ENCODE results near the gene TMC1.
"Not testable (repeated sequence)": the region's sequence is repeated elsewhere in the genome, so short reads cannot be mapped to it uniquely, and the experiment has no call there.

TMC1 gene

DNA sequence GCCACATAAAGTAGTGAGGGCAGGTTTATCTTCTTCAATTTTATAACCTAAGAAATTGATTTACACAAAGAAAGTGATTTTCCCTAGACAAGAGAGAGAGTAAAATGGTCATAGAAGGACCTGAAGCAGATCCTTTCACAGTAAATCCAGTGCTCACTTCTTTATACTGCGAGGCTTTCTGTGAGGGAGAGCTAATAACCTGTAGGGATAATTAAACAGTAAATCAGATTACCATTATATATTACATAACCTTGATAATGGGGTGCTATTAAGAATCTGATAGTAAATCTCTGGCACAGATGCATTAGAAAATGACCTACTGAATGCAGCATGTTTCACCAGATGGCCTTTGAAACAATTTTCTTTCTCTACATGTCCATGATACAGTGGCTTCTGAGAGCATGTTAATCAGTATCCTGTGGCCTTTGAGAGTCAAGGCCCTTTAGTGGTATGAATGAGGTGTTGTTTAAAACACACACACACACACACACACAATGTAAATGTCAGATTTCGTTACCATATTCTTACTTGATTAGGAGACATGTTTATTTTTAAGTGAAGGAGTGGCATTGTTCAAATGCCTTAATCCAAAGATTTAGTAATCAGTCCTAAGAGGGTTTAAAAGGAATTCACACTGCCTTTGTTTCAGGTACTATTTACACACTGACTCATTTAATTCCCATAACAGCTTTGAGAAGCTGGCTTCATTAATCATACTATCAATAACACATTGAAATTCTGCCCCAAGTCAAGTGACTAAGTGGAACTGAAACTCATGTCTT lies 306.7 kb downstream of the TMC1 start:
- TF ChIP-seq, protein P1, sequence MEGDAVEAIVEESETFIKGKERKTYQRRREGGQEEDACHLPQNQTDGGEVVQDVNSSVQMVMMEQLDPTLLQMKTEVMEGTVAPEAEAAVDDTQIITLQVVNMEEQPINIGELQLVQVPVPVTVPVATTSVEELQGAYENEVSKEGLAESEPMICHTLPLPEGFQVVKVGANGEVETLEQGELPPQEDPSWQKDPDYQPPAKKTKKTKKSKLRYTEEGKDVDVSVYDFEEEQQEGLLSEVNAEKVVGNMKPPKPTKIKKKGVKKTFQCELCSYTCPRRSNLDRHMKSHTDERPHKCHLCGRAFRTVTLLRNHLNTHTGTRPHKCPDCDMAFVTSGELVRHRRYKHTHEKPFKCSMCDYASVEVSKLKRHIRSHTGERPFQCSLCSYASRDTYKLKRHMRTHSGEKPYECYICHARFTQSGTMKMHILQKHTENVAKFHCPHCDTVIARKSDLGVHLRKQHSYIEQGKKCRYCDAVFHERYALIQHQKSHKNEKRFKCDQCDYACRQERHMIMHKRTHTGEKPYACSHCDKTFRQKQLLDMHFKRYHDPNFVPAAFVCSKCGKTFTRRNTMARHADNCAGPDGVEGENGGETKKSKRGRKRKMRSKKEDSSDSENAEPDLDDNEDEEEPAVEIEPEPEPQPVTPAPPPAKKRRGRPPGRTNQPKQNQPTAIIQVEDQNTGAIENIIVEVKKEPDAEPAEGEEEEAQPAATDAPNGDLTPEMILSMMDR (IDR thresholded peaks at IDR 0.05; ENCODE audit: low read depth, low read length): no peak
- no peak for DNase-seq (ENCODE audit: extremely low read depth, low read depth)

DNA sequence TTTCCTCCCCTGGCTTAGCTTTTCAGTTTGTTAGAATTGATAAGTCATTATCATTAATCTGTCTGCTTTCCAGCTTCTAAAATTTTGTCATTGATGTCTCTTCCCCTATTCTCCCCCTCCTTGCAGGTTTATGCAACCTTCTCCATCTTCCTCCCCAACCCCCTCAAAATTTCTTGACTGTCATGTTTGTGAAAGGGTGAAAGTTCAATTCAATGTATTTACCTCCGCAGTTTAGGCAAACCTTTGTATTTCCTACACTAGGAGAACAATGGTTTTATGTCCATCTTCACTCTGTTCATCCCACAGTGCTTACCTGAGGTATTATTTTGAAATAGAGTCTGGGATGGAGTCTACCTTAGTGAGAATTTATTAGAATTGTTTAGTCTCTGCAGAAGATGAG lies 313.6 kb downstream of the TMC1 start:
- no peak for DNase-seq (ENCODE audit: extremely low read depth, low read depth)

DNA sequence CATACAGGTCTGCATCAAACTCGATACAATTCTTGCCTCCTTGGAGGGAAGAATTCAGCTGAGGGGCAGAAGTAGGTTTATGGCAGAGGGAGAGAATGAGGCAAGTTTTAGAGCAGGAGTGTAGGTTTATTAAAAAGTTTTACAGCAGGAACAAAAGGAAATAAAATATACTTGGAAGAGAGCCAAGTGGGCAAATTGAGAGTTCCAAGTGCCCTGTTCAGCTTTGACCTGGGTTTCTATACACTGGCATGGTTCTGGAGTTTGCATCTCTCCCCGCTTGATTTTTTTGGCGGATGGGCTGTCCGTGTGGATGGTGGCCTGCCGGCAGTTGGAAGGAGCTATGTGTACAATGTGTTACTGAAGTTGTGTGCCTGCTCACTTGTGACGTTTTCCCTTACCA lies 315.4 kb downstream of the TMC1 start:
- TF ChIP-seq, protein P1 (IDR thresholded peaks at IDR 0.05; ENCODE audit: low read depth, low read length): no peak
- DNase-seq (ENCODE audit: extremely low read depth, low read depth): no peak

More for the DNA sequence above, 313.6 kb downstream of the TMC1 start:
- TF ChIP-seq, protein P1 (IDR thresholded peaks at IDR 0.05; ENCODE audit: low read depth, low read length): no peak

DNA sequence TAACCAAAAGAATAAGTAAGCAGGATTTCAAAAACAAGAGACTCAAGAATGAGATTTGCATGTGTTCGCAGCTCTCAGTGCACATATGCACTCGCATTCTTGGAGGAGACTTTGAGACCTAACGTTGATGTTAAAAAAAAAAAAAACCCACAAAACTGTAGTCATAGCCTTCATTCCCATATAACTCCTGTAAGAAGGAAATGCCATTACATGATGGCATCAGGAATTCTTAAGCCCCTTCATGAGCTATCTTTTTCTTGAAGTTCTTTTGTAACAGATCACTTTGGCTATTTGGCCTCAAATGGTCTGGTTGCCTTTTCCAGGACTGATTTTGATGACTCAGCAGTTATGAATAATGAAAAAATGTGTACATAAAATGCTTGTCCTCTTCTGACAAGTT lies 317.7 kb downstream of the TMC1 start:
- TF ChIP-seq, protein P1 (IDR thresholded peaks at IDR 0.05; ENCODE audit: low read depth, low read length): no peak
- DNase-seq (ENCODE audit: extremely low read depth, low read depth): no peak

DNA sequence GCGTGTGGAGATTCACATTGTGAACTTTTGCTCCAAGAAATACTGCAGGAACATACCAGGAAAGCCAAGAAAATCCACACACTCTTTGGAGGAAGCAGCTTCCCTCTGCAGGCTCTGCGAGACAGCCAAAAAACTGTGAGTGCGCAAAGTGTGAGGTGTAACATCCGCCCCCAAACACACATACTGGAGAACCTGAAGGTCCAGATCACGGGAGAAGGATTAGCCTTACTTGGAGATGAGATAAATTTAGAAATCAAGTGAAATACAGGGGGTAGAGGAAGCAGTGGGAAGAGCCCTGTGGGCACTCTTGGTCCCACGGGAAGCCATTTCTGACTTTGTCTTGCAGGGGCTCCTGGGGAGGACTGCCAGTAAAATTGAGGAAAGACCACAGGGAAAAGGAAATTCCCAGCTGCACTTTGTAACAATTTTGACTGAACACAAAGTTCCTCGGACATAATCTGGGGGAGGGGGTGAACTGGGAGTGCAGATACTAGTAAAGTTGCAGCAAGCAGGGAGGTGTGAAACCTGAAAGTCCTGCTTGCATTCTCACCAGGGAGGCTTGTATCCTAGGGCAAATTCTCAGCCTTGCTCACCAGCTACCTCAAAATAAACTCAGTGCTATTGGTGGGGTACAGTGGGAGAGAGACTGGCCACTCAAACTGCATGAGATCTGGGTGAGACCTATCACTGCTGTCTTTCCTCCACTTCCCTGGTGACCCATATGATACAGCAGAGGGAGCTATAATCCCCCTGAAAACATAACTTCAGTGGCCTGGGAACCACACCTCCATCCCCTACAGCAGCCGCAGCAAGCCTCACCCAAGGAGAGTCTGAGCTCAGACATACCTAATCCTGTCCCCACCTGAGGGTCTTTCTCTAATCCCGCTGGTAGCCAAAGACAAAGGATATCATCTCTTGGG lies 322.4 kb downstream of the TMC1 start:
- TF ChIP-seq, protein P1 (IDR thresholded peaks at IDR 0.05; ENCODE audit: low read depth, low read length): no peak

DNA sequence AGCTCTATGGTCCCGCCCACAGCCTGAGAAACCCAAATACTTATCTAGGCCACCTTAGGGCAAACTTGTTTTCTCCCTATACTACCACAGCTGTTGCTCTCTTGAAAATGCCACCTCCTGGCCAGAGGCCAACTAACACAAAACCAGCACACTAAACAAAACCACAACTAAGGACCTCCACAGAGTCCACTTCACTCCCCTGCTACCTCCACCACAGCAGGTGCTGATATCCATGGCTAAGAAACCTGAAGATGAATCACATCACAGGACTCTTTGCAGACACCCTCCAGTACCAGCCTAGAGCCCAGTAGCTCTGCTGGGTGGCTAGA lies 323.0 kb downstream of the TMC1 start:
- TF ChIP-seq, protein P1 (IDR thresholded peaks at IDR 0.05; ENCODE audit: low read depth, low read length): no peak
- DNase-seq (ENCODE audit: extremely low read depth, low read depth): no peak

More for the DNA sequence above, 322.4 kb downstream of the TMC1 start:
- DNase-seq (ENCODE audit: extremely low read depth, low read depth): no peak

DNA sequence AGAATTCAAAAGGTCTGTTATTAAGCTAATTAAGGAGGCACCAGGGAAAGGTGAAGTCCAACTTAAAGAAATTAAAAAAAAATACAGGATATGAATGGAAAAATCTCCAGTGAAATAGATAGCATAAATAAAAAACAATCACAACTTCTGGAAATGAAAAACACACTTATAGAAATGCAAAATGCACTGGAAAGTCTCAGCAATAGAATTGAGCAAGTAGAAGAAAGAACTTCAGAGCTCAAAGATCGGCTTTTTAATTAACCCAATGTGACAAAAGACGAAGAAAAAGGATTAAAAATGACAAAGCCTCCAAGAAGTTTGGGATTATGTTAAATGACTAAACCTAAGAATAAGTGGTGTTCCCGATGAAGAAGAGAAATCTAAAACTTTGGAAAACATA lies 323.6 kb downstream of the TMC1 start:
- not testable (repeated sequence) for DNase-seq (ENCODE audit: extremely low read depth, low read depth)

DNA sequence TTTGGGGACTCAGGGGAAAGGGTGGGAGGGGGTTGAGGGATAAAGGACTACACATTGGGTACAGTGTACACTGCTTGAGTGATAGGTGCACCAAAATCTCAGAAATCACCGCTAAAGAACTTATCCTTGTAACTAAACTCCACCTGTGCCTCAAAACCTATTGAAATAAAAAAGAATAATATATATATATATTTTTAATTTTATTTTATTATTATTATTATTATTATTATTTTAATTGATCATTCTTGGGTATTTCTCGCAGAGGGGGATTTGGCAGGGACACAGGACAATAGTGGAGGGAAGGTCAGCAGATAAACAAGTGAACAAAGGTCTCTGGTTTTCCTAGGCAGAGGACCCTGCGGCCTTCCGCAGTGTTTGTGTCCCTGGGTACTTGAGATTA lies 328.8 kb downstream of the TMC1 start:
- DNase-seq (ENCODE audit: extremely low read depth, low read depth): not testable (repeated sequence)

Data from AG09319 (cell line).